HL-60 (cell line): ENCODE data around the gene C1S.

Source experiments
- CTCF ChIP-seq: IDR thresholded peaks from one replicate; pipeline ENCODE4 v1.5.1; 2011; ENCODE audit warnings: low read length, control low read depth, inconsistent platforms; ENCODE audit not compliant: insufficient read depth
- POLR2AphosphoS5 ChIP-seq: IDR thresholded peaks from 2 replicates; pipeline ENCODE4 v1.6.1; 2012; ENCODE audit warnings: low read depth
- SPI1 ChIP-seq: IDR thresholded peaks from 2 replicates; pipeline ENCODE4 v1.6.1; 2012; ENCODE audit warnings: low read depth, mild to moderate bottlenecking, borderline replicate concordance

GRCh38 chr12:7068240-7068993 lies 7.9 kb downstream of the C1S start:
- TF ChIP-seq CTCF: no peak
- no peak for TF ChIP-seq SPI1
- no peak for TF ChIP-seq POLR2AphosphoS5
